PC-3 (cell line): ENCODE data around the gene CPT1A. TPM values are rescaled to one million over a fixed set of nuclear protein-coding genes. Genes with fewer than 3 reads are reported as not detected.

ENCODE experiments used
- ATAC-seq: fragments of 200-7000 bp; cut with Tn5 transposase; 2 replicates; pipeline ENCODE4 v1.9.1; 2020; ENCODE audit warnings: mild to moderate bottlenecking, moderate library complexity
- BruUV-seq: library from RNA; stranded (reverse); fragments of 400-500 nt; replicated peaks from 2 replicates; lab custom pipeline; 2021; lab: Mats Ljungman, UMichigan
- CTCF ChIA-PET: fragments of 300-600 bp; sonication (Branson Sonifier 250); formaldehyde crosslinking; loops from one replicate; lab custom pipeline; 2022; ENCODE audit warnings: antibody characterized with exemption; lab: Charles Lee
- POLR2A ChIA-PET: fragments of 300-600 bp; sonication (Branson Sonifier 250); formaldehyde crosslinking; loops from one replicate; lab custom pipeline; 2022; ENCODE audit warnings: antibody characterized with exemption; ENCODE audit not compliant: unreplicated experiment; lab: Charles Lee
- DNase-seq: peaks from one replicate; pipeline ENCODE4 v3.0.0-alpha.2; 2015
- H2AFZ ChIP-seq: fragments of 300-600 bp; sonication (generic); 2 replicates; pipeline ENCODE4 v1.6.0; 2016; ENCODE audit warnings: antibody characterized with exemption, low read length
- H3F3A ChIP-seq: fragments of 300-600 bp; sonication (generic); one replicate; pipeline ENCODE4 v1.6.0; 2017; ENCODE audit warnings: antibody characterized with exemption, low read length, control low read depth, mild to moderate bottlenecking; ENCODE audit not compliant: unreplicated experiment
- H3K27ac ChIP-seq: fragments of 300-600 bp; sonication (generic); 2 replicates; pipeline ENCODE4 v1.5.1; 2016; ENCODE audit warnings: mild to moderate bottlenecking, low read length
- H3K27me3 ChIP-seq: fragments of 300-600 bp; sonication (generic); 2 replicates; pipeline ENCODE4 v1.6.1; 2016; ENCODE audit warnings: low read length, mixed read lengths
- H3K36me3 ChIP-seq: fragments of 300-600 bp; sonication (generic); 2 replicates; pipeline ENCODE4 v1.6.1; 2016; ENCODE audit warnings: low read depth, mixed run types, low read length, mixed read lengths
- H3K4me1 ChIP-seq: fragments of 300-600 bp; sonication (generic); 2 replicates; pipeline ENCODE4 v1.5.1; 2016; ENCODE audit warnings: low read length; ENCODE audit not compliant: insufficient read depth
- H3K4me2 ChIP-seq: fragments of 300-600 bp; sonication (generic); 2 replicates; pipeline ENCODE4 v1.6.0; 2016; ENCODE audit warnings: low read length
- H3K4me3 ChIP-seq: fragments of 300-600 bp; sonication (generic); 2 replicates; pipeline ENCODE4 v1.5.1; 2016; ENCODE audit warnings: mild to moderate bottlenecking, low read length, mixed read lengths
- H3K79me2 ChIP-seq: fragments of 300-600 bp; sonication (generic); 2 replicates; pipeline ENCODE4 v1.6.1; 2017; ENCODE audit warnings: low read length, mixed read lengths
- H3K9ac ChIP-seq: fragments of 300-600 bp; sonication (generic); 2 replicates; pipeline ENCODE4 v1.6.0; 2016; ENCODE audit warnings: mild to moderate bottlenecking, low read length
- H3K9me2 ChIP-seq: fragments of 300-600 bp; sonication (generic); replicated peaks from 2 replicates; pipeline ENCODE4 v1.6.1; 2016; ENCODE audit warnings: mixed run types, low read length, mixed read lengths
- H3K9me3 ChIP-seq: fragments of 300-600 bp; sonication (generic); 2 replicates; pipeline ENCODE4 v1.6.1; 2016; ENCODE audit warnings: low read length, mixed read lengths
- H4K20me1 ChIP-seq: fragments of 300-600 bp; sonication (generic); 2 replicates; pipeline ENCODE4 v1.6.1; 2016; ENCODE audit warnings: low read length, mixed read lengths
- EZH2 ChIP-seq: fragments of 300-600 bp; sonication (generic); IDR thresholded peaks from one replicate; pipeline ENCODE4 v1.6.1; 2017; ENCODE audit warnings: antibody characterized with exemption, mild to moderate bottlenecking, low read length; ENCODE audit not compliant: unreplicated experiment
- EZH2phosphoT487 ChIP-seq: fragments of 300-600 bp; sonication (generic); IDR thresholded peaks from 2 replicates; pipeline ENCODE4 v1.6.1; 2018; ENCODE audit warnings: mild to moderate bottlenecking, antibody characterized with exemption, low read length, borderline replicate concordance
- intact Hi-C: fragments of 100-400 bp; cut with micrococcal nuclease; formaldehyde crosslinking; loops from 2 replicates; pipeline ENCODE4 v1.9.0; 2023
- total RNA-seq: library from RNA; depleted of rRNA; stranded (reverse); fragments of >200 nt; gene quantifications from 2 replicates; pipeline ENCODE4 v1.2.3, GENCODE V29; 2014
- TF ChIP-seq, protein P1 (sequence below): fragments of 300-600 bp; sonication (generic); conservative IDR thresholded peaks from 2 replicates; pipeline ENCODE4 v1.5.1; 2017; ENCODE audit warnings: antibody characterized with exemption, low read depth, mild to moderate bottlenecking, low read length

The CPT1A gene
- total RNA-seq, 1 experiment from 2014 or later, result 38.1 TPM

DNA sequence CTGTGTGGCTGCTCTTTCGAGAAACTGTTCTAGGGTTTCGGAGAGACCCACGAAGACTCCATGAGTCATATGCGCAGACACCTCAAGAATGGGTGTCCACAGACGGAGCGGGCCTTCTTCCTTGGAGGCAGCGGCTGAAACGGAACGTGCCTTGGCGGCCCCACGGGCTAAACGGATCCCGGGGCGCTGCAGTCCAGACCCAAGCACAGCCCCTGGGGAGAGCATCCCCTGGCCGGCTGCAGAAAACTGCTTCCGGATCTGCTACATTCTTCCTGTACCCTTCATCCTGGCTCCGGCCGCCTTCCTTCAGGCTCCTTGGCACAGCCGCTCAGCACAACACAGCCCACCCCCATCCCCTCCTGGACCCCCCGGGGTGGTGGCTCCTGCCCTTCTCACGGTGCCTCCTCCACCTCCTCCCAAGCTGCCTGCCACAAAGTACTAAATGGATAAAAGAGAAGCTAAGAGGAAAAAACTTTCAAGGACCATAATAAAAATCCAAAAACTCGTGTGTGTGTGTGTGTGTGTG lies 25.4 kb downstream of the CPT1A start:
- ATAC-seq, result no peak
- CTCF ChIA-PET, result no interaction called here
- no peaks in the 10 kb centered on the region for H3F3A ChIP-seq

DNA sequence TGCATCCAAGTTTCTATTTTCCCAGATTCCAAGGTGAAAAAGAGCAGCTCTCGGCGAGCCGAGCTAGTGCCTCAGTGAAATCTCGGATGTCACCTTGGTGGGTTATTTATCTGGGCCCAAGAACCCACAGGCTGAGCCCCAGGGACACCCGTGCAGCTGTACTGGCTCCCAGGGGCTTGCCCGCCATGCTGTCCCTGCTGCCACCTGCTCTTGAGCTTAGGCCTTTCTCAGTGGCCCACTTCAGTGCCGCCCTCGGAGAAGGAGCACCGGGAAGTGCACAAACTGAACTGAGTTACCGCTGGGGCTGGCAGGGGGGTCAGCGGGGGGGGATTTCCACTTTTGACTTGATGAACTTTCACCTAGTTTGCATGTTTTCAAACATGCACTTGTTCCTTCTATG lies 27.9 kb downstream of the CPT1A start:
- no peaks in the 10 kb centered on the region for H4K20me1 ChIP-seq
- no peak overlapping the region for H3K9ac ChIP-seq
- intact Hi-C loops, result no loop called here
- no TSS peak for BruUV-seq
- H3F3A ChIP-seq, result no peaks in the 10 kb centered on the region
- no peaks in the 10 kb centered on the region for H3K9me3 ChIP-seq
- no peak overlapping the region for H3K27ac ChIP-seq
- DNase-seq (no peak), ATAC-seq (no peak)
- H3K9me2 ChIP-seq, result no peaks in the 10 kb centered on the region
- CTCF ChIA-PET, result no interaction called here
- H3K4me1 ChIP-seq, result no peaks in the 10 kb centered on the region
- H3K79me2 ChIP-seq, result peaks cover 6% of the 10 kb centered on the region; the same call in 1 of the 2 replicates
- no peak overlapping the region for H3K4me3 ChIP-seq
- no peaks in the 10 kb centered on the region for H3K27me3 ChIP-seq
- no peak overlapping the region for H3K4me2 ChIP-seq
- TF ChIP-seq EZH2 (no peak), EZH2phosphoT487 (no peak)
- TF ChIP-seq, protein P1, sequence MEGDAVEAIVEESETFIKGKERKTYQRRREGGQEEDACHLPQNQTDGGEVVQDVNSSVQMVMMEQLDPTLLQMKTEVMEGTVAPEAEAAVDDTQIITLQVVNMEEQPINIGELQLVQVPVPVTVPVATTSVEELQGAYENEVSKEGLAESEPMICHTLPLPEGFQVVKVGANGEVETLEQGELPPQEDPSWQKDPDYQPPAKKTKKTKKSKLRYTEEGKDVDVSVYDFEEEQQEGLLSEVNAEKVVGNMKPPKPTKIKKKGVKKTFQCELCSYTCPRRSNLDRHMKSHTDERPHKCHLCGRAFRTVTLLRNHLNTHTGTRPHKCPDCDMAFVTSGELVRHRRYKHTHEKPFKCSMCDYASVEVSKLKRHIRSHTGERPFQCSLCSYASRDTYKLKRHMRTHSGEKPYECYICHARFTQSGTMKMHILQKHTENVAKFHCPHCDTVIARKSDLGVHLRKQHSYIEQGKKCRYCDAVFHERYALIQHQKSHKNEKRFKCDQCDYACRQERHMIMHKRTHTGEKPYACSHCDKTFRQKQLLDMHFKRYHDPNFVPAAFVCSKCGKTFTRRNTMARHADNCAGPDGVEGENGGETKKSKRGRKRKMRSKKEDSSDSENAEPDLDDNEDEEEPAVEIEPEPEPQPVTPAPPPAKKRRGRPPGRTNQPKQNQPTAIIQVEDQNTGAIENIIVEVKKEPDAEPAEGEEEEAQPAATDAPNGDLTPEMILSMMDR, result no peak
- POLR2A ChIA-PET, result no interaction called here
- H3K36me3 ChIP-seq, result peaks cover 10% of the 10 kb centered on the region; the same call in 1 of the 2 replicates
- no peak overlapping the region for H2AFZ ChIP-seq

More for the DNA sequence above, 25.4 kb downstream of the CPT1A start:
- POLR2A ChIA-PET, result no interaction called here
- H2AFZ ChIP-seq, result no peak overlapping the region
- H3K4me1 ChIP-seq, result no peaks in the 10 kb centered on the region
- no peak overlapping the region for H3K27ac ChIP-seq
- no TSS peak for BruUV-seq
- DNase-seq, result no peak
- TF ChIP-seq EZH2, result no peak
- TF ChIP-seq, protein P1, result no peak
- H3K9me2 ChIP-seq, result no peaks in the 10 kb centered on the region
- 0 out of 2 replicates have a peak, but pooled peaks cover 6% of the 10 kb centered on the region for H3K36me3 ChIP-seq
- H4K20me1 ChIP-seq, result no peaks in the 10 kb centered on the region
- H3K9ac ChIP-seq, result no peak overlapping the region
- H3K4me2 ChIP-seq, result no peak overlapping the region
- H3K4me3 ChIP-seq, result no peak overlapping the region
- intact Hi-C loops, result no loop called here
- no peaks in the 10 kb centered on the region for H3K9me3 ChIP-seq
- peaks cover 11% of the 10 kb centered on the region; the same call in 1 of the 2 replicates for H3K79me2 ChIP-seq
- no peaks in the 10 kb centered on the region for H3K27me3 ChIP-seq

DNA sequence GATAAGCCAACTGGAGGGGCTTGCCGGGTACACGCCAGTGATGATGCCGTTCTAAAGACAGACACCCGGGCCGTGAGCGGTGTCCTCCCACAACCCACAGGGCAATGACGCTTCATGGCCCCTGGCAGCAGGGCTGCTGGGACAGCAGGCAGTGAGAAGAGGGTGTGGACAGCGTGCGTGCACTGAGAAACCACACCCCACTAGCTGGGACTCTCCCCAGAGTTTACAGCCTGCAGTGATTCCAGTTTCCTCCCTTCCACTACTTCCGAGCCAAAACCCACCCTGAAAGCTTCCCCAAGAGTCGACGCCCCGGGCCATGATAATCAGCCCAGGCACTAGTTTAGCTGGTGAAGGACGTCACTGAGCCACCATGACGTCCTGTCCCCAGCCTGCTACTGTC lies 29.2 kb downstream of the CPT1A start:
- Histone ChIP-seq H2AFZ (no peak overlapping the region), H3K9me3 (no peaks in the 10 kb centered on the region), H3K9ac (no peak overlapping the region), H3K27ac (no peak overlapping the region), H3K4me3 (no peak overlapping the region), H4K20me1 (no peaks in the 10 kb centered on the region), H3K27me3 (no peaks in the 10 kb centered on the region), H3K79me2 (peaks cover 5% of the 10 kb centered on the region; the same call in 1 of the 2 replicates), H3K4me2 (no peak overlapping the region), H3K36me3 (peaks cover 15% of the 10 kb centered on the region; the same call in 1 of the 2 replicates), H3F3A (no peaks in the 10 kb centered on the region), H3K9me2 (no peaks in the 10 kb centered on the region), H3K4me1 (peaks cover 3% of the 10 kb centered on the region)
- intact Hi-C loops, result no loop called here
- no peak for ATAC-seq
- BruUV-seq, result no TSS peak
- ChIA-PET POLR2A (no interaction called here), CTCF (no interaction called here)
- no peak for DNase-seq
- TF ChIP-seq EZH2 (no peak), EZH2phosphoT487 (no peak)
- TF ChIP-seq, protein P1, result no peak
